Prostate gland (tissue), 2 donors: ENCODE data around the gene GDPD5.

Experiments used
- POLR2AphosphoS5 ChIP-seq: sonication (generic); formaldehyde crosslinking; IDR thresholded peaks from one replicate; pipeline ENCODE4 v1.6.1; 2017; ENCODE audit warnings: antibody characterized with exemption
- TF ChIP-seq, protein P1 (sequence below), 4 experiments: fragments of 200-600 bp in 2 of 4; fragments of 450-650 bp in 2 of 4; sonication (generic) in 2 of 4; IDR thresholded peaks; 1 replicate in 3 of 4; 2 replicates in 1 of 4; pipeline ENCODE4 v1.5.1; 2016 to 2019; ENCODE audit warnings: antibody characterized with exemption in 4 of 4, mild to moderate bottlenecking in 2 of 4, moderate library complexity in 2 of 4

DNA sequence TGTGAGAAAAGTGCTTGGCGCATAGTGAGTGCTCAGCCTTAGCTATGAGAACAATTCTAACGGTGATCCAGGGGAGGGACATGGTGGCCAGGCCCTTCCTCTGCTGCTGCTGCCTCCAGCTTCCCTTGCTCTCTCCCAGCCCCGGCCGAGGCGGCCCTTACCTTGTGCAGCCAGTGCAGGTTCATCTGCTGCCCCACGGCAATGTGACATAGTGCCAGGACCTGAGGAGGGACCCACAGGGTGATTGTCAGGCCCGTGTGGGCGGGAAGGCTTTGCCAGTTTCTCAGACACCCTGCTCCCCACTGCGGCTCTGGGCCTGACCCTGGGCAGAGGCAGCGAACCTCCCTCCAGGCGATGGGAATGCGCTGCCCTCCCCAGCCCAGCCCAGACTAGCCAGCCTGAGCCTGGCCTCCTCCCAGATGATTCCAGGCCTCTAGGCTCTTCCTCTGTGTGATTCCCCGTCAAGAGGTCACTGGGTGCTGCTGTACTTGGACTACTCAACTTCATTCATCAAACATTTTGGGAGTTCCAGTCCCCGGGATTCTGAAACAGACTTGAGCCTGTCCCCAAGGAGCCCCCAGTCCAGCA is 69.1 kb downstream of the GDPD5 start:
- TF ChIP-seq, protein P1, sequence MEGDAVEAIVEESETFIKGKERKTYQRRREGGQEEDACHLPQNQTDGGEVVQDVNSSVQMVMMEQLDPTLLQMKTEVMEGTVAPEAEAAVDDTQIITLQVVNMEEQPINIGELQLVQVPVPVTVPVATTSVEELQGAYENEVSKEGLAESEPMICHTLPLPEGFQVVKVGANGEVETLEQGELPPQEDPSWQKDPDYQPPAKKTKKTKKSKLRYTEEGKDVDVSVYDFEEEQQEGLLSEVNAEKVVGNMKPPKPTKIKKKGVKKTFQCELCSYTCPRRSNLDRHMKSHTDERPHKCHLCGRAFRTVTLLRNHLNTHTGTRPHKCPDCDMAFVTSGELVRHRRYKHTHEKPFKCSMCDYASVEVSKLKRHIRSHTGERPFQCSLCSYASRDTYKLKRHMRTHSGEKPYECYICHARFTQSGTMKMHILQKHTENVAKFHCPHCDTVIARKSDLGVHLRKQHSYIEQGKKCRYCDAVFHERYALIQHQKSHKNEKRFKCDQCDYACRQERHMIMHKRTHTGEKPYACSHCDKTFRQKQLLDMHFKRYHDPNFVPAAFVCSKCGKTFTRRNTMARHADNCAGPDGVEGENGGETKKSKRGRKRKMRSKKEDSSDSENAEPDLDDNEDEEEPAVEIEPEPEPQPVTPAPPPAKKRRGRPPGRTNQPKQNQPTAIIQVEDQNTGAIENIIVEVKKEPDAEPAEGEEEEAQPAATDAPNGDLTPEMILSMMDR (IDR thresholded peaks at IDR 0.05), result no peak
- no peak for TF ChIP-seq POLR2AphosphoS5
